ENCODE data around the gene CASKIN2. TPM values are rescaled to one million over a fixed set of nuclear protein-coding genes. Genes with fewer than 3 reads are reported as not detected.
A peak's percentile ranks its signal among the peaks of the same experiment; 100 is the strongest.
"Not testable (repeated sequence)": the region's sequence is repeated elsewhere in the genome, so short reads cannot be mapped to it uniquely, and the experiment has no call there.

Gene CASKIN2
- total RNA-seq, 1 donor from 2014 or later, result 34.3 TPM

GRCh38 chr17:75457047-75457654 lies 58.2 kb downstream of the CASKIN2 start:
- Histone ChIP-seq H3K9me3 (replicated peaks) (no peaks in the 10 kb centered on the region), H3K27ac (replicated peaks) (peak overlapping the region; percentile 92), H3K36me3 (no peaks in the 10 kb centered on the region), H3K4me3 (peak overlapping the region; percentile 93), H3K27me3 (ENCODE audit: low read depth) (no peaks in the 10 kb centered on the region), H3K4me1 (peaks cover 51% of the 10 kb centered on the region)
- no peak for DNase-seq
- TF ChIP-seq, protein P1, sequence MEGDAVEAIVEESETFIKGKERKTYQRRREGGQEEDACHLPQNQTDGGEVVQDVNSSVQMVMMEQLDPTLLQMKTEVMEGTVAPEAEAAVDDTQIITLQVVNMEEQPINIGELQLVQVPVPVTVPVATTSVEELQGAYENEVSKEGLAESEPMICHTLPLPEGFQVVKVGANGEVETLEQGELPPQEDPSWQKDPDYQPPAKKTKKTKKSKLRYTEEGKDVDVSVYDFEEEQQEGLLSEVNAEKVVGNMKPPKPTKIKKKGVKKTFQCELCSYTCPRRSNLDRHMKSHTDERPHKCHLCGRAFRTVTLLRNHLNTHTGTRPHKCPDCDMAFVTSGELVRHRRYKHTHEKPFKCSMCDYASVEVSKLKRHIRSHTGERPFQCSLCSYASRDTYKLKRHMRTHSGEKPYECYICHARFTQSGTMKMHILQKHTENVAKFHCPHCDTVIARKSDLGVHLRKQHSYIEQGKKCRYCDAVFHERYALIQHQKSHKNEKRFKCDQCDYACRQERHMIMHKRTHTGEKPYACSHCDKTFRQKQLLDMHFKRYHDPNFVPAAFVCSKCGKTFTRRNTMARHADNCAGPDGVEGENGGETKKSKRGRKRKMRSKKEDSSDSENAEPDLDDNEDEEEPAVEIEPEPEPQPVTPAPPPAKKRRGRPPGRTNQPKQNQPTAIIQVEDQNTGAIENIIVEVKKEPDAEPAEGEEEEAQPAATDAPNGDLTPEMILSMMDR (IDR thresholded peaks at IDR 0.05; ENCODE audit: borderline replicate concordance), result peak; percentile 19
- intact Hi-C loops (cut with micrococcal nuclease), result no loop called here

DNA sequence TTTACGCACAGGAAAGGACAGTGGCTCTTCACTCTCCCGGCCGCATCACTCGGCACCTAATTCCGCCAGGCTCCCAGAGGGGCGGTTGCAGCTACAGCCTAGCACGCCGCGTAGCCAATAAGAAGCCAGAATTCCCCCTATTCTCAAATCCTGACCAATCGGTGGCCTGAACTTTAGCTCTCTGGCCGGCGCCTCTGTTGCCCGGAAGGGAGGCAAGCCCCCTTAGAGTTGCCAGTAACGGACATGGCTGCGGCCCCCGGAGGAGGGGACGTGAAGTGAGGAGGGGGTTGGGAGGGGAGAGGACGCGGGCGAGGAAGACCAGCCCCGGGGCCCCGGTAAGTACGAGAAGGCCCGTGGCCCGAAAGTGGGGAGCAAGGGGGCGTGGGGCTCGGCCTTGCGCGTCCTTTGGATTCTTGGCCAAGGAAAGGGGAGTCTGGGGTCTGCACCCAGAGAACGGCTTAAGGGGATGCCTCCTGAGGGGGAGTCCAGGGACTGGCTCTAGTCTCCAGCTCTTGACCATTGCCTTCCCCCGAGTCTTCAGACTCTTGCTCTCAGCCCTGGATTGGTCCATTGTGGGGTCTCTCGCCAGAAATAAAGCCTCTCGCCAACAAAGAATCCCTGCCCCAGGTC lies 58.8 kb downstream of the CASKIN2 start, which contains the start of gene TMEM94:
TSS of gene TMEM94 (plus strand) at position 219 of the 630 bp plus-strand sequence. CDS start 15,271 bp downstream, outside the sequence.
- TF ChIP-seq, protein P1 (IDR thresholded peaks at IDR 0.05; ENCODE audit: borderline replicate concordance), result no peak
- DNase-seq, result peak; percentile 93
- Histone ChIP-seq H3K36me3 (no peaks in the 10 kb centered on the region), H3K9me3 (replicated peaks) (no peaks in the 10 kb centered on the region), H3K27ac (replicated peaks) (peak within 1 kb of the TSS; percentile 92), H3K4me3 (peak within 1 kb of the TSS; percentile 93), H3K4me1 (peaks cover 51% of the 10 kb centered on the region), H3K27me3 (ENCODE audit: low read depth) (no peaks in the 10 kb centered on the region)
- intact Hi-C loops (cut with micrococcal nuclease), result no loop called here

GRCh38 chr17:75456039-75456416 lies 59.3 kb downstream of the CASKIN2 start:
- intact Hi-C loops (cut with micrococcal nuclease), result no loop called here
- Histone ChIP-seq H3K27ac (replicated peaks) (peak overlapping the region; percentile 92), H3K4me3 (peak overlapping the region; percentile 93), H3K4me1 (peaks cover 51% of the 10 kb centered on the region), H3K27me3 (ENCODE audit: low read depth) (no peaks in the 10 kb centered on the region), H3K9me3 (replicated peaks) (no peaks in the 10 kb centered on the region), H3K36me3 (no peaks in the 10 kb centered on the region)
- DNase-seq, result no peak
- TF ChIP-seq, protein P1 (IDR thresholded peaks at IDR 0.05; ENCODE audit: borderline replicate concordance), result no peak

- H3K9me3 ChIP-seq (replicated peaks); H3K27me3 ChIP-seq (ENCODE audit: low read depth); H3K4me3 ChIP-seq; DNase-seq; intact Hi-C loops (cut with micrococcal nuclease); H3K36me3 ChIP-seq; H3K27ac ChIP-seq (replicated peaks): not testable (repeated sequence)
- H3K4me1 ChIP-seq, result peaks cover 41% of the 10 kb centered on the region
Measured at GRCh38 chr17:75454672-75455071, 60.7 kb downstream of the CASKIN2 start.

DNA sequence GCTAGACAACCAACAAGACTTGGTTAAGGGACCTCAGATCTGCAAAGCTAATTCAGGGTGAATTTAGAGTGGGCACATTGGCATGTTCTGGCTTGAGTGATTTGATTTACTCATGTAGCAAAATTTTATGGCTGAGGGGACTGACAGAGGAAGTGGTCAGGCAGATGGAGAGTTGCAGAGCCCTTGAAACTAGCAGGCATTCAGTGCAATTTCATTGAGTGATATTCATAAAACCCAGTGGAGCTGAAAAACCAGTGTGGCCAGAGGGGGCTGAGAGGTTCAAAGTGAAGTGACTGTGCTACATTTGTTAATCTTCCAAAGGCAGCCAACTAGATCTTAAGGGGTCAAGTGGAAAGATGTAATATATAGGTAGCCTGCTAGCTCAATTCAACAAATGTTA lies 61.1 kb downstream of the CASKIN2 start:
- no peaks in the 10 kb centered on the region for H3K36me3 ChIP-seq
- TF ChIP-seq, protein P1 (IDR thresholded peaks at IDR 0.05; ENCODE audit: borderline replicate concordance), result no peak
- intact Hi-C loops (cut with micrococcal nuclease), result no loop called here
- no peak overlapping the region for H3K27ac ChIP-seq (replicated peaks)
- H3K4me3 ChIP-seq, result no peak overlapping the region
- DNase-seq, result no peak
- H3K9me3 ChIP-seq (replicated peaks), result no peaks in the 10 kb centered on the region
- H3K4me1 ChIP-seq, result peaks cover 36% of the 10 kb centered on the region
- H3K27me3 ChIP-seq (ENCODE audit: low read depth), result no peaks in the 10 kb centered on the region

DNA sequence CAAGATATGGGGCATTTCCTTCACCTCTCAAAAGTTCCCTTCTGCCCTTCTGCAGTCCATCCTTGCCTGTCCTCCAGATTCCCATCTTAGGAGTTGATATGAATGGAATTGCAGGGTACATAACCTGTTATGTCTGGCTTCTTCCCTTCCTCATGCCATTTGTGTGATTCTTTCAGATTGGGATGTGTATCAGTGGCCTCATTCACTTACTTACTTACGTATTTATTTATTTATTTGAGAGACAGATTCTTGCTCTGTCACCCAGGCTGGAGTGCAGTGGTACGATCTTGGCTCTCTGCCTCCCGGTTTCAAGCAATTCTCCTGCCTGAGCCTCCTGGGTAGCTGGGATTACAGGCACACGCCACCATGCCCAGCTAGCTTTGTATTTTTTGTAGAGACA lies 65.1 kb downstream of the CASKIN2 start:
- DNase-seq, result no peak
- Histone ChIP-seq H3K4me3 (no peak overlapping the region), H3K4me1 (peaks cover 3% of the 10 kb centered on the region), H3K9me3 (replicated peaks) (no peaks in the 10 kb centered on the region), H3K36me3 (no peaks in the 10 kb centered on the region), H3K27me3 (ENCODE audit: low read depth) (no peaks in the 10 kb centered on the region), H3K27ac (replicated peaks) (no peak overlapping the region)
- intact Hi-C loops (cut with micrococcal nuclease), result no loop called here
- TF ChIP-seq, protein P1 (IDR thresholded peaks at IDR 0.05; ENCODE audit: borderline replicate concordance), result no peak
